ENCODE results near the gene PTPRQ. TPM values are rescaled to one million over a fixed set of nuclear protein-coding genes. Genes with fewer than 3 reads are reported as not detected.
"Not testable (repeated sequence)": the region's sequence is repeated elsewhere in the genome, so short reads cannot be mapped to it uniquely, and the experiment has no call there.

Gene PTPRQ
- total RNA-seq, 1 experiment from 2014 or later = not detected

GRCh38 chr12:80472236-80472635, 28.2 kb downstream of the PTPRQ start:
- DNase-seq = no peak
- BruUV-seq (replicated peaks) = no TSS peak
- Histone ChIP-seq H4K20me1 (ENCODE audit: insufficient read depth) (no peaks in the 10 kb centered on the region), H3K9me3 (ENCODE audit: insufficient read depth, low read depth) (no peaks in the 10 kb centered on the region; the same call in 1 of the 2 replicates), H3K27me3 (ENCODE audit: insufficient read depth, low read depth) (no peaks in the 10 kb centered on the region), H3K27ac (no peak overlapping the region), H3K4me1 (replicated peaks; ENCODE audit: insufficient read depth) (no peaks in the 10 kb centered on the region), H3F3A (ENCODE audit: insufficient read depth, low read depth) (no peaks in the 10 kb centered on the region), H2AFZ (no peak overlapping the region), H3K79me2 (ENCODE audit: low read depth) (no peaks in the 10 kb centered on the region), H3K36me3 (ENCODE audit: low read depth) (no peaks in the 10 kb centered on the region), H3K9me2 (ENCODE audit: insufficient read depth) (no peaks in the 10 kb centered on the region), H3K4me2 (no peak overlapping the region), H3K4me3 (no peak overlapping the region)
- no peak for TF ChIP-seq EZH2 (IDR thresholded peaks at IDR 0.05; ENCODE audit: low read depth)
- TF ChIP-seq CTCF (conservative IDR thresholded peaks at IDR 0.05) = no peak
- intact Hi-C loops (cut with micrococcal nuclease; ENCODE audit: unreplicated experiment) = loop anchor here (5.0 to 10.0 kb wide), 3 partner anchors 125 to 1067 kb away; no protein-coding TSS in a partner anchor
- CTCF ChIA-PET = no interaction called here
- POLR2A ChIA-PET (ENCODE audit: unreplicated experiment) = interaction anchor here (0.6 kb wide), 1 partner anchor 306 kb away, joined by 4 read pairs; no protein-coding TSS in a partner anchor

DNA sequence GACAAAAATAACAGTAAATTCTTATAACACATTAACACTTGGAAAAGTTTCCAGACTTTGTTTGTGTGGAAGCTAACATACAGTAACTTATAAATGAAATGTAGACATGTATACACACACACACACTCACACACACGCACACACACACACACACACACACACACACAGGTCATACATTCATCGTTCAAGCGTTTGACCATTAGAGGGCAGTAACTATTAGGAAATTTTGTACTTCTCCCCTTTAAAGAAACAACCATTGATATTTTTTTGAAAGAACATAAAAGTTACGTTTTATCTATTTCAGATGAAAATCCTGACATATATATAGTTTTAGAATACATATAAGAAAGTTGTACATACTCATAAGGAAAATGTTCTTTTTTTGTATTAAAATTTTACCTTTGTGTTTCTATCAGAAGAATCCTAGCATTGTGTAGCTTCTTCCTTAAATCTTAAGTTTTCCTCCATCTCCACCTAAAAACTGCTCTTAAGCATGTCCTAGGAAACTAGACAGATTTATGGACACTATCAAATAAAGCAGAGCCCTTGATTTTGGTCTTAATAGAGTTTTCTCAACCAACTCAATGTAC, 29.0 kb downstream of the PTPRQ start:
- H3K4me2 ChIP-seq = no peak overlapping the region
- ChIA-PET CTCF (interaction anchor here (1.0 kb wide), 1 partner anchor 785 kb away, joined by 3 read pairs; no protein-coding TSS in a partner anchor), POLR2A (ENCODE audit: unreplicated experiment) (no interaction called here)
- no peaks in the 10 kb centered on the region for H3K79me2 ChIP-seq (ENCODE audit: low read depth)
- H3K9me3 ChIP-seq (ENCODE audit: insufficient read depth, low read depth) = no peaks in the 10 kb centered on the region; the same call in 1 of the 2 replicates
- DNase-seq = peak; percentile 3 to 47
- no peak overlapping the region for H2AFZ ChIP-seq
- H4K20me1 ChIP-seq (ENCODE audit: insufficient read depth) = no peaks in the 10 kb centered on the region
- no peaks in the 10 kb centered on the region for H3F3A ChIP-seq (ENCODE audit: insufficient read depth, low read depth)
- H3K9me2 ChIP-seq (ENCODE audit: insufficient read depth) = no peaks in the 10 kb centered on the region
- intact Hi-C loops (cut with micrococcal nuclease; ENCODE audit: unreplicated experiment) = loop anchor here (1.0 to 10.0 kb wide), 4 partner anchors 124 to 1068 kb away; no protein-coding TSS in a partner anchor
- TF ChIP-seq CTCF (conservative IDR thresholded peaks at IDR 0.05) (peak; percentile 69), EZH2 (IDR thresholded peaks at IDR 0.05; ENCODE audit: low read depth) (no peak)
- BruUV-seq (replicated peaks) = no TSS peak
- H3K36me3 ChIP-seq (ENCODE audit: low read depth) = no peaks in the 10 kb centered on the region
- H3K4me3 ChIP-seq = no peak overlapping the region
- H3K27me3 ChIP-seq (ENCODE audit: insufficient read depth, low read depth) = no peaks in the 10 kb centered on the region
- H3K4me1 ChIP-seq (replicated peaks; ENCODE audit: insufficient read depth) = no peaks in the 10 kb centered on the region
- no peak overlapping the region for H3K27ac ChIP-seq

GRCh38 chr12:80477521-80478145, 33.6 kb downstream of the PTPRQ start:
- H3K27ac ChIP-seq; H3K9me3 ChIP-seq (ENCODE audit: insufficient read depth, low read depth); H3K4me3 ChIP-seq; H2AFZ ChIP-seq; H3K36me3 ChIP-seq (ENCODE audit: low read depth); H4K20me1 ChIP-seq (ENCODE audit: insufficient read depth); H3F3A ChIP-seq (ENCODE audit: insufficient read depth, low read depth); CTCF ChIA-PET; H3K4me2 ChIP-seq; H3K79me2 ChIP-seq (ENCODE audit: low read depth); POLR2A ChIA-PET (ENCODE audit: unreplicated experiment); DNase-seq; BruUV-seq (replicated peaks); H3K27me3 ChIP-seq (ENCODE audit: insufficient read depth, low read depth); H3K9me2 ChIP-seq (ENCODE audit: insufficient read depth); H3K4me1 ChIP-seq (replicated peaks; ENCODE audit: insufficient read depth): not testable (repeated sequence)
- intact Hi-C loops (cut with micrococcal nuclease; ENCODE audit: unreplicated experiment) = loop anchor here (10.0 kb wide), 1 partner anchor 1073 kb away; no protein-coding TSS in a partner anchor

All from PC-9 (cell line).